ENCODE measurements around the gene SLC45A3. TPM values are rescaled to one million over a fixed set of nuclear protein-coding genes. Genes with fewer than 3 reads are reported as not detected.

SLC45A3 gene
- total and polyA plus RNA-seq, 2 donors (not counting 3 experiments of a cell fraction or from before 2014, with no cell fraction given): 15.1 to 15.6 TPM

DNA sequence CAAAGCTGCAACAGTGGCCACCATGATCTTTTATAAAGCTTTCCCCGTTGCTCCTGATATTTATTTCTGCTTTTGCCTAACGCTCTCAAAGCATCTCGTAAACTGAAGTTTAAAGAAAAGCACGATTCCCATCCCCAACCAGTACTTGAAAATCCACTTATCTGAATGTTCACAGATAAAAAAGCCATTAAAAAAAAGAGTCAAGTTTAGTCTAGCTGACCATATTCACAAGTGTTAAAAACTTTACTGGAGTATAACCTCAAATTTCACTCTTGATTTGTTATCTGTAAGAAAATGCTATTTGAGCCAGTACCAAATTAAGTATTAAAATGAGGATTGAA, 34.6 kb upstream of the SLC45A3 start:
- no peak overlapping the region for H3K4me3 ChIP-seq (replicated peaks in 1 of 3; ENCODE audit: insufficient read depth in 1 of 3, low read depth in 1 of 3, low read length in 3 of 3)
- H3K79me2 ChIP-seq (ENCODE audit: control insufficient read depth, insufficient read depth, low read length): no peaks in the 10 kb centered on the region
- DNase-seq (ENCODE audit: low read depth, low spot score) (no peak), FAIRE-seq (no peak)
- ChIA-PET POLR2A (interaction anchor here (1.0 kb wide), 1 partner anchor 10 kb away, joined by 3 read pairs; no protein-coding TSS in a partner anchor), CTCF (interaction anchor here (1.2 to 10.7 kb wide), 6 partner anchors 11 to 263 kb away, joined by 3 to 908 read pairs (median 37); partner anchors contain the start of gene SLC45A3)
- H3K36me3 ChIP-seq (ENCODE audit: control insufficient read depth in 2 of 2, extremely low read depth in 1 of 2, insufficient read depth in 2 of 2, low read length in 2 of 2): peaks cover 8 to 38% of the 10 kb centered on the region in 2 experiments
- no peak overlapping the region for H2AFZ ChIP-seq (ENCODE audit: low read depth, low read length)
- no peak overlapping the region for H3K4me2 ChIP-seq (ENCODE audit: insufficient read depth, low read length)
- TF ChIP-seq GATA2 (IDR thresholded peaks at IDR 0.05; ENCODE audit: insufficient read depth, insufficient read length, low read depth, low read length) (no peak), JUN (IDR thresholded peaks at IDR 0.05; ENCODE audit: borderline replicate concordance, insufficient read depth, insufficient read length, low read depth) (no peak), EZH2 (IDR thresholded peaks at IDR 0.05; ENCODE audit: borderline replicate concordance, low read depth, low read length, severe bottlenecking) (no peak), FOS (IDR thresholded peaks at IDR 0.05; ENCODE audit: borderline replicate concordance, insufficient read depth, low read length) (no peak), POLR2AphosphoS5 (IDR thresholded peaks at IDR 0.05; ENCODE audit: insufficient read depth, low read depth, low read length) (no peak), MYC (IDR thresholded peaks at IDR 0.05; ENCODE audit: low read depth, low read length) (no peak), POLR2A (IDR thresholded peaks at IDR 0.05; ENCODE audit: low read depth, low read length) (no peak)
- TF ChIP-seq, protein P1, sequence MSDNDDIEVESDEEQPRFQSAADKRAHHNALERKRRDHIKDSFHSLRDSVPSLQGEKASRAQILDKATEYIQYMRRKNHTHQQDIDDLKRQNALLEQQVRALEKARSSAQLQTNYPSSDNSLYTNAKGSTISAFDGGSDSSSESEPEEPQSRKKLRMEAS (IDR thresholded peaks at IDR 0.05; ENCODE audit: insufficient read depth, insufficient read length): no peak
- TF ChIP-seq, protein P2, sequence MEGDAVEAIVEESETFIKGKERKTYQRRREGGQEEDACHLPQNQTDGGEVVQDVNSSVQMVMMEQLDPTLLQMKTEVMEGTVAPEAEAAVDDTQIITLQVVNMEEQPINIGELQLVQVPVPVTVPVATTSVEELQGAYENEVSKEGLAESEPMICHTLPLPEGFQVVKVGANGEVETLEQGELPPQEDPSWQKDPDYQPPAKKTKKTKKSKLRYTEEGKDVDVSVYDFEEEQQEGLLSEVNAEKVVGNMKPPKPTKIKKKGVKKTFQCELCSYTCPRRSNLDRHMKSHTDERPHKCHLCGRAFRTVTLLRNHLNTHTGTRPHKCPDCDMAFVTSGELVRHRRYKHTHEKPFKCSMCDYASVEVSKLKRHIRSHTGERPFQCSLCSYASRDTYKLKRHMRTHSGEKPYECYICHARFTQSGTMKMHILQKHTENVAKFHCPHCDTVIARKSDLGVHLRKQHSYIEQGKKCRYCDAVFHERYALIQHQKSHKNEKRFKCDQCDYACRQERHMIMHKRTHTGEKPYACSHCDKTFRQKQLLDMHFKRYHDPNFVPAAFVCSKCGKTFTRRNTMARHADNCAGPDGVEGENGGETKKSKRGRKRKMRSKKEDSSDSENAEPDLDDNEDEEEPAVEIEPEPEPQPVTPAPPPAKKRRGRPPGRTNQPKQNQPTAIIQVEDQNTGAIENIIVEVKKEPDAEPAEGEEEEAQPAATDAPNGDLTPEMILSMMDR (IDR thresholded peaks at IDR 0.05; ENCODE audit: extremely low read depth in 1 of 2, insufficient read depth in 1 of 2, low read depth in 1 of 2, low read length in 2 of 2): no peak
- no peaks in the 10 kb centered on the region for H3K27me3 ChIP-seq (ENCODE audit: control insufficient read depth in 2 of 2, insufficient read depth in 2 of 2, low read length in 2 of 2)
- H3K4me1 ChIP-seq (ENCODE audit: control insufficient read depth, extremely low read depth, insufficient read depth, low read length): no peaks in the 10 kb centered on the region
- H3K9ac ChIP-seq (replicated peaks; ENCODE audit: extremely low read depth, insufficient read depth, low read length): no peak overlapping the region
- H3K9me1 ChIP-seq (replicated peaks; ENCODE audit: control insufficient read depth, extremely low read depth, insufficient read depth, low read length): no peaks in the 10 kb centered on the region
- no TSS peak for BruUV-seq (replicated peaks)
- no peaks in the 10 kb centered on the region for H3K9me3 ChIP-seq (replicated peaks; ENCODE audit: control insufficient read depth, insufficient read depth, low read length)
- intact Hi-C loops (cut with micrococcal nuclease) (loop anchor here (5.0 kb wide), 2 partner anchors 183 to 192 kb away; no protein-coding TSS in a partner anchor), dilution Hi-C loops (cut with MboI; ENCODE audit: extremely low pct_ligation_motif_present, low sequenced_read_pairs) (no loop called here)
- H4K20me1 ChIP-seq (replicated peaks; ENCODE audit: control insufficient read depth, extremely low read depth, insufficient read depth, low read length): no peaks in the 10 kb centered on the region
- no peak overlapping the region for H3K27ac ChIP-seq (ENCODE audit: insufficient read depth, low read depth, low read length)

Data from endothelial cell of umbilical vein (primary cell).